ENCODE data around the gene TYMP.

DNA sequence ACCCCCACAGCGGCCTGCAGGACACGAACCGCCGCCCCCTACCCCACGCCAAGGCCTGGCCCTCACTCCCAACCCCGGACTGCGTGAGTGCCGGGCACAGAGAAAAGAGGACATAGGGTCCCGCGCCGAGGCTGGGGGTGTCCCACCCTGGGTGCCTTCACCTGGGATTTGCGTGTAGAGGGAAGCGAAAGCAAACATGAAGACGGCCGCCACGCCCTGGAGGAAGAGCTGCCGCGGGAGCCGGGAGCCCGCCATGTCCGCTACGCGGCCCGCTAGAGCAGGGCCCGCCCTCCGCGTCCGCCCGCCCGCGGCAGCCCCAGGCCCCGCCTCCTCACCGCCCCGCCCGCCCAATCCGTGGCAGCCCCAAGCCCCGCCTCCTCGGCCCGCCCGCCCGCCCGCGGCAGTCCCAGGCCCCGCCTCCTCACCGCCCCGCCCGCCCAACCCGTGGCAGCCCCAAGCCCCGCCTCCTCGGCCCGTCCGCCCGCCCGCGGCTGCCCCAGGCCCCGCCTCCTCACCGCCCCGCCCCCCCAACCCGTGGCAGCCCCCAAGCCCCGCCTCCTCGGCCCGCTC, 22.3 kb downstream of the TYMP start, which contains the start of gene LMF2:
- TF ChIP-seq CTCF (conservative IDR thresholded peaks at IDR 0.05 in 1 of 2, IDR thresholded peaks at IDR 0.05 in 1 of 2; ENCODE audit: low read depth in 1 of 2, low read length in 2 of 2): no peak
- TF ChIP-seq EZH2 (IDR thresholded peaks at IDR 0.05; ENCODE audit: low read length, missing control alignments): no peak

Data from fibroblast of lung (primary cell).